Tibial nerve (tissue), 4 donors: ENCODE results near the gene DUSP7. TPM values are rescaled to one million over a fixed set of nuclear protein-coding genes. Genes with fewer than 3 reads are reported as not detected.
A peak's percentile ranks its signal among the peaks of the same experiment; 100 is the strongest.

Source experiments
- DNase-seq, 2 donors: peaks; one replicate each; pipeline ENCODE4 v3.0.0-alpha.2; 2019; ENCODE audit warnings: low spot score in 2 of 2
- H3K27ac ChIP-seq, 4 donors: fragments of 200-600 bp; sonication (generic) in 3 of 4; one replicate each; pipeline ENCODE4 v1.5.1; 2017 to 2019; ENCODE audit warnings: mild to moderate bottlenecking in 1 of 4
- H3K27me3 ChIP-seq, 2 donors: fragments of 200-600 bp; sonication (generic) in 1 of 2; one replicate each; pipeline versions ENCODE4 v1.5.1 to v1.6.0; 2017 to 2019
- H3K36me3 ChIP-seq, 3 donors: fragments of 200-600 bp; sonication (generic); one replicate each; pipeline ENCODE4 v1.5.1; 2018 to 2019
- H3K4me1 ChIP-seq, 4 donors: fragments of 200-600 bp; sonication (generic) in 3 of 4; one replicate each; pipeline ENCODE4 v1.5.1; 2017 to 2019
- H3K4me3 ChIP-seq, 4 donors: fragments of 200-600 bp; sonication (generic) in 3 of 4; one replicate each; pipeline ENCODE4 v1.5.1; 2017 to 2019; ENCODE audit warnings: mild to moderate bottlenecking in 1 of 4, moderate library complexity in 1 of 4
- H3K9me3 ChIP-seq, 4 donors: fragments of 200-600 bp; sonication (generic) in 3 of 4; one replicate each; pipeline ENCODE4 v1.5.1; 2017 to 2019
- CTCF ChIP-seq, 5 experiments: fragments of 200-600 bp in 3 of 5; fragments of 450-650 bp in 2 of 5; sonication (generic) in 3 of 5; IDR thresholded peaks; one replicate each; pipeline ENCODE4 v1.5.1; 2016 to 2019; ENCODE audit warnings: antibody characterized with exemption in 5 of 5, mild to moderate bottlenecking in 3 of 5, moderate library complexity in 2 of 5
- EP300 ChIP-seq, 2 donors: sonication (generic); formaldehyde crosslinking; IDR thresholded peaks; one replicate each; pipeline ENCODE4 v1.6.1; 2017; ENCODE audit warnings: antibody characterized with exemption in 2 of 2, mild to moderate bottlenecking in 1 of 2
- POLR2A ChIP-seq, 2 donors: fragments of 450-650 bp; IDR thresholded peaks; one replicate each; pipeline ENCODE4 v1.6.1; 2017; ENCODE audit warnings: antibody characterized with exemption in 2 of 2, mild to moderate bottlenecking in 2 of 2, moderate library complexity in 2 of 2
- WGBS, 2 donors: methylation state at CpG; one replicate each; pipeline ENCODE4 v1.1.5; 2018; 5-methylcytosine and 5-hydroxymethylcytosine counted together
- total RNA-seq, 4 donors: library from RNA; depleted of rRNA; stranded (reverse); fragments of >200 nt; gene quantifications; one replicate each; pipeline ENCODE4 v1.1.0, GENCODE V29; 2016

DUSP7 gene
- total RNA-seq, 4 donors from 2014 or later: 8.1 to 15.0 (median 11.5) TPM

GRCh38 chr3:52030714-52031310 is 25.6 kb downstream of the DUSP7 start:
- Histone ChIP-seq H3K27me3 (no peaks in the 10 kb centered on the region), H3K27ac (no peak overlapping the region), H3K4me1 (peaks cover 0 to 21% (median 9%) of the 10 kb centered on the region in 4 donors), H3K4me3 (no peak overlapping the region), H3K36me3 (no peaks in the 10 kb centered on the region), H3K9me3 (no peaks in the 10 kb centered on the region)
- no peak for DNase-seq
- WGBS, 2 donors: 88 to 89% methylated on average over 10 to 11 of the region's 11 CpGs
- TF ChIP-seq POLR2A (IDR thresholded peaks at IDR 0.05) (no peak), CTCF (IDR thresholded peaks at IDR 0.05) (no peak), EP300 (IDR thresholded peaks at IDR 0.05) (no peak)

DNA sequence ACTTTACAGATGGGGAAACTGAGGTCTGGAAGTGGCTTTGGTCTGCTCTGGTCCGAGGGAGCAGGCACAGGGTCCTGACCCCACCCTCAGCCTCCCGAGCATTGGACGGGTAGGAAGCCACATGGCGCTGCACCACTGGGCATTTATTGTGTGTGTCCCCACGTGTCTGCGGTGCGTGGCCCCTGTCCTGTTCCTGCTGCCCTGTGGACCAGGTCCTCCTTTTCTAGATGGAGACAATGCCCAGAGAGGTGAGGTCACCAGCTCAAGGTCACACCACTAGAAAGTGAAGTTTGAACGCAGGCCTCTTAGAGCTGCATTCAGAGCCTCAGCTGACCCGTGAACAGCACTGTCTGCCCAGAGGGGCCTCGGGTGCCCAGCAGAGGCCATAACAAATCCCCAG is 26.8 kb downstream of the DUSP7 start:
- 67 to 89% methylated on average over 5 to 10 of the region's 10 CpGs for WGBS, 2 donors
- TF ChIP-seq CTCF (IDR thresholded peaks at IDR 0.05) (no peak), EP300 (IDR thresholded peaks at IDR 0.05) (no peak), POLR2A (IDR thresholded peaks at IDR 0.05) (no peak)
- Histone ChIP-seq H3K9me3 (no peaks in the 10 kb centered on the region), H3K36me3 (no peaks in the 10 kb centered on the region), H3K27me3 (no peaks in the 10 kb centered on the region), H3K4me1 (peaks cover 0 to 30% (median 10%) of the 10 kb centered on the region in 4 donors), H3K4me3 (no peak overlapping the region), H3K27ac (peak overlapping the region in 2 of 4 donors; percentile 74 to 78)
- DNase-seq: no peak

DNA sequence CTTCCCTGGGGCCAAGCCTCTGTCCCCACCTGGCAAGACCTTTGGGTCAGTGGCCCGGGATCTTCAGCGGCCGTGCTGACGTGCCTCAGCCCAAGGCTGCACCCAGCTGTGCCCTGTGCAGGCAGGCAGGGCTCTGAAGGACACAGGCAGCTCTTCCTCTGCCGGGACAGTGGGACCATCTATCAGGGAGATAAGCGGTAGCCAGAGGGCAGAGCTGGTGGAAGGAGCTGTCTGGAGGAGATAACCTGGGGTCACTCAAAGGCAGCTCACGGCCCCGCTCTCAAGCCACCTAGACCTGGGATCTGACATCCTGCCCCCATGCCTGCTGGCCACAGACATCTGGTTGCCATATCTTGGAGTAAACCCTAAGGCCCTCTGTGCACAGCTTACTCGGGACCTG is 27.3 kb downstream of the DUSP7 start:
- H3K36me3 ChIP-seq: no peaks in the 10 kb centered on the region
- 69 to 71% methylated on average over 6 to 8 of the region's 9 CpGs for WGBS, 2 donors
- TF ChIP-seq CTCF (IDR thresholded peaks at IDR 0.05): no peak
- no peak for TF ChIP-seq EP300 (IDR thresholded peaks at IDR 0.05)
- no peak for TF ChIP-seq POLR2A (IDR thresholded peaks at IDR 0.05)
- no peak overlapping the region for H3K4me3 ChIP-seq
- H3K27me3 ChIP-seq: no peaks in the 10 kb centered on the region
- H3K9me3 ChIP-seq: no peaks in the 10 kb centered on the region
- DNase-seq: no peak
- H3K4me1 ChIP-seq: peaks cover 0 to 35% (median 10%) of the 10 kb centered on the region in 4 donors
- peak overlapping the region in 3 of 4 donors; percentile 38 to 78 (median 74) for H3K27ac ChIP-seq

DNA sequence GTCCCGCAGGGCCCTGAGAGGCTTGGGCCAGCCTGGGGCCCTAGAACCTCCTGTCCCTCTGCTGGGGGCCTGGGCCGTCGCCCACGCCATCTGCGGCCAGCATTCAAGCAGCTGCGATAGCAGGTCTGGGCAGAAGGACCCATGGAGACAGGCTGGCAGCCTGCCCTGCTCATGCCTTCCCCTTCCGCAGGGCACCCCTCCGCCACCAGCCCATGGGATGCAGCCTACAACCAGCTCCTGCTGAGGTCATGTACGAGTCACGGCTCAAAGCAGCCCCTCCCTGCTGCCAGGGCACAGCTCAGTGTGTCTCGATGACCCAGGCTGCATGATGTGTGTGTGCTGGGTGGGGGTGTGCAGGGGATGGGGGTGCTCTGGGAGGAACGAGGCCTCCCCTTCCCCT is 27.8 kb downstream of the DUSP7 start:
- no peaks in the 10 kb centered on the region for H3K9me3 ChIP-seq
- H3K4me3 ChIP-seq: no peak overlapping the region
- H3K4me1 ChIP-seq: peaks cover 0 to 39% (median 10%) of the 10 kb centered on the region in 4 donors
- H3K27me3 ChIP-seq: no peaks in the 10 kb centered on the region
- WGBS, 2 donors: 54 to 57% methylated on average over 5 to 6 of the region's 12 CpGs
- no peaks in the 10 kb centered on the region for H3K36me3 ChIP-seq
- no peak for DNase-seq
- TF ChIP-seq POLR2A (IDR thresholded peaks at IDR 0.05) (no peak), CTCF (IDR thresholded peaks at IDR 0.05) (no peak), EP300 (IDR thresholded peaks at IDR 0.05) (peak in 1 of 2 donors; percentile 44)
- H3K27ac ChIP-seq: peak overlapping the region in 3 of 4 donors; percentile 38 to 78 (median 74)

DNA sequence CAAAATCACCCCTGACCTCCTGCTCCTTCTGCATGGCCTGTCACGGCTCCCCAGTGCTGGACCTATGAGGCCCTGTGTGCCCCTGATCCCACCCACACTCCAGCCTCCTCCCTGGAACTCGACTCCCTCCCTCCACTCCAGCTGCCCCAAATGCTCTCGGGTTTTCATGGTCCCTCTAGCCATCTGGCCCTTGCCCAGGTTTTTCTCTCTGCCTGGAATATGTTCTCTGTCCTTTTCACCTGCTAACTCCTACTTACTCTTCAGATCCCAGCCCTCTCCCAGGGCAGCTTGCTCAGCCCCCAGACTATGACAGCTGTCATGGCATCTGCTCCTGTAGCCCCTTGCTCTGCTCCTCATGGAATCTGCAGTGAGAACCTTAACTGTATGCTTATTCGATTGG is 30.3 kb downstream of the DUSP7 start:
- no peak for DNase-seq
- Histone ChIP-seq H3K27me3 (no peaks in the 10 kb centered on the region), H3K36me3 (no peaks in the 10 kb centered on the region), H3K4me1 (peaks cover 0 to 63% (median 26%) of the 10 kb centered on the region in 4 donors), H3K27ac (peak overlapping the region in 2 of 4 donors; percentile 41 to 45), H3K4me3 (no peak overlapping the region), H3K9me3 (no peaks in the 10 kb centered on the region)
- no peak for TF ChIP-seq POLR2A (IDR thresholded peaks at IDR 0.05)
- TF ChIP-seq CTCF (IDR thresholded peaks at IDR 0.05): no peak
- TF ChIP-seq EP300 (IDR thresholded peaks at IDR 0.05): no peak
- WGBS, 2 donors: 47 to 63% methylated on average over 4 of the region's 4 CpGs
